Neutrophil (primary cell): Measurements from ENCODE around the gene PRDM16.

Source experiments
- H3K27ac ChIP-seq: fragments of 200-600 bp; sonication (generic); 2 replicates; pipeline ENCODE4 v1.5.1; 2016; ENCODE audit warnings: mild to moderate bottlenecking, moderate library complexity
- H3K27me3 ChIP-seq: fragments of 200-600 bp; sonication (generic); 2 replicates; pipeline ENCODE4 v1.6.0; 2016; ENCODE audit warnings: mild to moderate bottlenecking
- H3K36me3 ChIP-seq: fragments of 200-600 bp; sonication (generic); 2 replicates; pipeline ENCODE4 v1.5.1; 2017
- H3K4me1 ChIP-seq, 2 experiments: fragments of 200-600 bp in 1 of 2; sonication (generic) in 1 of 2; 1 replicate in 1 of 2; 2 replicates in 1 of 2; pipeline versions ENCODE4 v1.5.1 to v1.6.1; 2013 to 2016; ENCODE audit warnings: low read depth in 1 of 2, low read length in 1 of 2, mild to moderate bottlenecking in 1 of 2, moderate library complexity in 1 of 2; ENCODE audit not compliant: control insufficient read depth in 1 of 2, insufficient read depth in 1 of 2
- H3K4me3 ChIP-seq, 2 experiments: fragments of 200-600 bp in 1 of 2; sonication (generic) in 1 of 2; 1 replicate in 1 of 2; 2 replicates in 1 of 2; pipeline ENCODE4 v1.5.1; 2013 to 2016; ENCODE audit warnings: low read depth in 1 of 2, low read length in 1 of 2, mild to moderate bottlenecking in 1 of 2, moderate library complexity in 1 of 2
- H3K9me3 ChIP-seq: fragments of 200-600 bp; sonication (generic); 2 replicates; pipeline ENCODE4 v1.5.1; 2016
- CTCF ChIP-seq: fragments of 200-600 bp; sonication (generic); IDR thresholded peaks from 2 replicates; pipeline ENCODE4 v1.5.1; 2016; ENCODE audit warnings: antibody characterized with exemption

The PRDM16 gene

GRCh38 chr1:3423896-3424611 lies 355.1 kb downstream of the PRDM16 start:
- H3K27me3 ChIP-seq = peaks cover 34% of the 10 kb centered on the region
- H3K4me3 ChIP-seq = no peak overlapping the region
- no peaks in the 10 kb centered on the region for H3K9me3 ChIP-seq
- H3K4me1 ChIP-seq = no peaks in the 10 kb centered on the region
- no peak for TF ChIP-seq CTCF
- H3K27ac ChIP-seq = no peak overlapping the region
- H3K36me3 ChIP-seq = no peaks in the 10 kb centered on the region

DNA sequence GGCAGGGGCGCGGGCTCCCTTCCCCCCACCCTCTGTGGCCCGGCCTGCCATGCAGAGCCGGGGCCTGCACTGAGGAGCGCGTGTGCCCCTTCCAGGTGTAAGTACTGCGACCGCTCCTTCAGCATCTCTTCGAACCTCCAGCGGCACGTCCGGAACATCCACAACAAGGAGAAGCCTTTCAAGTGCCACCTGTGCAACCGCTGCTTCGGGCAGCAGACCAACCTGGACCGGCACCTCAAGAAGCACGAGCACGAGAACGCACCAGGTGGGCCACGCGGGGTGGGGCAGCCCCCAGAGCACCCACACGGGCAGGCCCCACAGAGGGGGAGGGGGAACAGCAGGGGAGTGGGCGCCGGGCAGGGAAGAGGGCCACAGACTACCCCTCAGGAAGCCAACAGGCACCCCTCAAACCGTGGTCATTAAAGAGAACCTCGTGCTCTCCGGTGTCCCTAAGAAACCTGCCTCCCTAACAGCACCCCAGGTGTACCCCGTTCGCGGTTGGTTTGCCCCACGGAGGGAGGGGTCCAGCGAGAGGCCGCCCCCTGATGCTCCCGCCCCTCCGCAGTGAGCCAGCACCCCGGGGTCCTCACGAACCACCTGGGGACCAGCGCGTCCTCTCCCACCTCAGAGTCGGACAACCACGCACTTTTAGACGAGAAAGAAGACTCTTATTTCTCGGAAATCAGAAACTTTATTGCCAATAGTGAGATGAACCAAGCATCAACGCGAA lies 356.6 kb downstream of the PRDM16 start:
- no peaks in the 10 kb centered on the region for H3K9me3 ChIP-seq
- no peaks in the 10 kb centered on the region for H3K4me1 ChIP-seq
- H3K27me3 ChIP-seq = peaks cover 34% of the 10 kb centered on the region
- H3K27ac ChIP-seq = no peak overlapping the region
- no peak for TF ChIP-seq CTCF
- no peak overlapping the region for H3K4me3 ChIP-seq
- no peaks in the 10 kb centered on the region for H3K36me3 ChIP-seq

DNA sequence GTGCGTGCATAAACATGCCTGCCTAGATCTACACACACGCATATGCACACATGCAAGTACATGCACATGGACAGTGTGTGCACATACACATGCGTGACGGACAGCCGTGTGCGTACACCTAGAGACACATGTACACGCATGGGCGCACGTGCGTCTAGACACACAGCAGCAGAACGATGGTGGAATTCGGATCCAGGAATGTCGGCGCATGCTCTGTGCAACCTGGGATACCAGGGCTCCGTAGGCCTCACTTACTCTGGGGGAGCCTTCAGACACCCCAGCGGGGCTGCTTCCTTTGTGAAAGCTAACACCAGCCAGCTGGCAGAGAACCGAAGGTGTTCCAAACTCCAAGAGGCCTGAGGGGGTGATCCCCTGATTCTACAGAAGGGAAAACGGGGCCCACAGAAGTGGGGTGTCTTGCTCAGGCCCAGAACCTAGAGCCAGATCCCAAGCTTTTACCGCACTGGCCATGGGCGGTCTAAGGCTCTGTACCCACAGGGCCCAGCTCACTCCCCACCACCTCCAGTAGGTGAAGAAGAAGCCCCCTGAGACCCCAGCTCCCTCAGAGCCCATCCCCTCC lies 358.0 kb downstream of the PRDM16 start:
- no peak overlapping the region for H3K4me3 ChIP-seq
- TF ChIP-seq CTCF = no peak
- no peak overlapping the region for H3K27ac ChIP-seq
- peaks cover 27% of the 10 kb centered on the region for H3K27me3 ChIP-seq
- H3K36me3 ChIP-seq = no peaks in the 10 kb centered on the region
- H3K9me3 ChIP-seq = no peaks in the 10 kb centered on the region
- no peaks in the 10 kb centered on the region for H3K4me1 ChIP-seq

DNA sequence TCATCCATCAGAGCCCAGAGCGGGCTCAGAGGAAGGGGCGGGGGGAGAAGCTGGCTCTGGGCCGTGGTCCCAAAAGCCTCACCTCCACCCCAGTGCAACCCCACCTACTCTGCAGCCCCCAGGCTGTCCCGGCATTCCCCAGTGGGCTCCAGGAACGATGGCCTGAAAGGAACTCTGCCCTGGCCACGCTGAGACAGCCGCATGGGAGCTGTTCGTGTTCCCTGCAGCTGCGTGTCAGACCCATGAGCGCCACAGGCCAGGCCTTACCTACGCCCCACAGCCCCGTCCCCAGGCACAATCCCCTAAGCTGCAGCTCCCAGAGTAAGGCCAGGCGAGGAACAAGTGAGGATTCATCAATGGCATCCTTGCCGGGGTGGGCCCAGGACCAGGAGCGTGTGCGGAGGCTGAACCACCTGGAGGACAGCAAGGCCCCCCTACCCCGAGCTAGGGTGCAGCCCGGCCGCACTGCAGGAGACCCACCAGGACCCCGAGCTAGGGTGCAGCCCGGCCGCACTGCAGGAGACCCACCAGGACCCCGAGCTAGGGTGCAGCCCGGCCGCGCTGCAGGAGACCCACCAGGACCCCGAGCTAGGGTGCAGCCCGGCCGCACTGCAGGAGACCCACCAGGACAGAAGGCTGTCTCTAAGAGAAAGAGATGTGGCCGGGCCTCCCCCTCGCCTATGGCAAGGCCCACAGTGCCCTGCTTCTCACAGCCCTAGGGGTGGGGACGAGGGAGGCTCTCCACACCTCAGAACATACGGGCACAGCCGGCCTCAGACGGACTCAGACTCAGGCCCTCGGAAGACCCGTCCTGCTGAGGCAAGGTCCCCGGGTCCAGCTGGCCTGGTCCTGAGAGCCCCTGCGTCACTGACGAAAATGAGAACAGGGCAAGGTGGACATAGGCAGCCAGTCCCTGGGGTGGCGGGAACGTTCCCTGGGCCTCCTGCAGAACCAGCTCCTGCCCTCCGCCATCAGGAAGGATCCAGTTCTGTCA lies 359.0 kb downstream of the PRDM16 start:
- no peaks in the 10 kb centered on the region for H3K36me3 ChIP-seq
- peaks cover 18% of the 10 kb centered on the region for H3K27me3 ChIP-seq
- no peak overlapping the region for H3K4me3 ChIP-seq
- H3K9me3 ChIP-seq = no peaks in the 10 kb centered on the region
- no peaks in the 10 kb centered on the region for H3K4me1 ChIP-seq
- H3K27ac ChIP-seq = no peak overlapping the region
- TF ChIP-seq CTCF = no peak

DNA sequence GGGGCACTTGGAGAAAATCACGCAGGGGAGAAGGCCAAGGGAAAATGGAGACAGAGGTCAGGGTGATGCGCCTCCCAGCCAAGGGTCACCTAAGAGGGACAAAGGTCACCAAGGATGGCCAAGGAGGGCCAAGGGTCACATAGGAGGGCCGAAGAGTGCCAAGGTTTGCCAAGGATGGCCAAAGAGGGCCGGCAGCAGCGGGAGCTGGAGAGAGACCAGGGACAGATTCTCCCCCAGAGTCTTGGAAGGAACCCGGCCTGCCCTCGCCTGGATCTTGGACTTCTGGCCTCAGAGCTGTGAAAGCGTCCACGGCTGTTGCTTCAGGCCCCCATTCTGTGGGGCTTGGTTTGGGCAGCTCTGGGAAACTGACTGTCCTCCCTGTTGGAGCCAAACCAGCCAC lies 359.9 kb downstream of the PRDM16 start:
- H3K27ac ChIP-seq = no peak overlapping the region
- no peak for TF ChIP-seq CTCF
- no peaks in the 10 kb centered on the region for H3K4me1 ChIP-seq
- no peak overlapping the region for H3K4me3 ChIP-seq
- no peaks in the 10 kb centered on the region for H3K9me3 ChIP-seq
- H3K27me3 ChIP-seq = peaks cover 9% of the 10 kb centered on the region
- no peaks in the 10 kb centered on the region for H3K36me3 ChIP-seq
